NCI-H526 treated with DMSO at 0.1 percent for 48 hours (cell line): ENCODE measurements around the gene FBXO9.
A peak's percentile ranks its signal among the peaks of the same experiment; 100 is the strongest.

Experiments used
- DNase-seq: peaks from one replicate; lab custom pipeline; 2025; lab: John Stamatoyannopoulos, UW

Gene FBXO9

GRCh38 chr6:53095270-53095669, 30.1 kb downstream of the FBXO9 start:
- no peak for DNase-seq

GRCh38 chr6:53095716-53096115, 30.5 kb downstream of the FBXO9 start:
- DNase-seq = no peak

GRCh38 chr6:53100561-53100960, 35.4 kb downstream of the FBXO9 start:
- DNase-seq = no peak

GRCh38 chr6:53101006-53101405, 35.8 kb downstream of the FBXO9 start:
- DNase-seq = no peak

GRCh38 chr6:53103993-53104675, 38.9 kb downstream of the FBXO9 start:
- DNase-seq = peak; percentile 18

DNA sequence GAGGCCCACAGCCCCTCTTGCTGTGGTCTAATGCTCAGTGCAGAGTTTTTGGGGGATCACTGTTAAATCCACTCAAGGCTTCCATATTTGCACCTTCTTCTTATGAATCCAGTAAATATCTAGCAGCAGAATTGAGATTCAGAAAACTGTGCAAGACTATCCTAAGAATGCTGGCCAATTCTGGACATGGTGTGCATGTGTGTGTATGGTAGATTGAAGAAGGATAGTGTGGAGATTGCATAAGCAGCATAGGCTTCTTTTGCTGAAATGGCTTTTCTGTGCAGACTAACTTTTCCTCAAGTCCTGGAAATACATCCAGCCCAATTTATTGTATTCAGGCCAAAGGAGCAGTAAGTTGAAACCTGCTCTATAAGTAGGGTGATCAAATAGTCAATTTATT, 39.7 kb downstream of the FBXO9 start:
- DNase-seq = no peak

- no peak for DNase-seq
These were observed 41.9 kb downstream of the FBXO9 start for GRCh38 chr6:53107091-53107490.

DNA sequence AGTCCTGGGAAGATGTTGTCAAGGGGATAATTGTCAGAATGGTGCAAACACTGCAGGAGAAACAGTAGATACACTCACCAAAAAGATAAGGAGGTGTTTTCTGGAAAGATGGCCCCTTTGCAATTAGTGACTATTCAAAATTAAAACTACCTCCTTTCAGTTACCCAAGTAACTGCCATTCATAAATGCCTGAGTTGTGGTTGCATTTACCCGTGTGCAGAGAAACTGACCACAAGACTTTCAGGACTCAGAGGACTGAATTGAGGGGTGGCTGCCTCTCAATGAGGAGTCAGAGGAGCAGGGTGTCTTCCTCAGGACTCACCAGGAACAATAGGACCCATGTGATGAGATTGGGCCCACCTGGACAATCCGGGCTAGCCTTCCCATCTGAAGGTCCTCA, 44.4 kb downstream of the FBXO9 start:
- no peak for DNase-seq

DNA sequence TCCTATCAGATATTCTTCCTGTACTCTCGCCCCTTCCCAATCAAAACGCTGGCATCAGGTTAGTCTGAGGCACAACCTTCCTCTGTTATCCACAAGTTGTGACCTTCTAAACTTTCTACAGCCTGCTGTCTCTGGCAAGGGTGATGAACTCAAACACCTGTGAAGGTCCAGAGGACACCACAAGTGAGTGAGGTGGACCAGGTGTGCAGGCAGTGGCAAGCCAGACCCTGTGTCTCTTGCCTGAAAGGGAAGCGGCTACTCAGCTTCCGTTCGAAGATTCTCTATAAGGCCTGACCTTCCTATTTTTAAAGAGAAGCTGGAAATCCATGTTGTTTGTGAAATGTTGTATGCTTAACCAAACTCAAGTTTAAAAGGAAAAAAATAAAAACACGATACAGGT, 46.7 kb downstream of the FBXO9 start:
- DNase-seq = no peak

DNA sequence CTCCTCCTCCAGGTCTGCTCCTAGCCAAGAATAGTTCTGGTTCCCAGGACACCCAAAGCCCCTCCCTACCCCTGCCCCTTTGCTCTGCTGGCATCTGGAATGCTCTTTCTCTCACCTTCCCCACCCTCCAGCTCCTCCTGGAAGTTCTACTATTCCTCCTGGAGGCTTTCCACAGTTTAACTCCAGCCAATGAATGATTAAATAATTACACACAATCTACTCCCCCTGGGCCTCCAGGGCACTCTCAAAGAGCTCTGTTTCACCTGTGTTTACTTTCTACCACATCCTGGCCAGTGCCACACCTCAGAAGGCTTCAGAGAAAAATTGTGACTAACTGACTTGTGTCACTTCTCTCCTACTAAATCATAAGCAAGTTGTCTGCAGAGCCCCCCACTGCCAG, 47.2 kb downstream of the FBXO9 start:
- peak; percentile 75 for DNase-seq

- DNase-seq = peak; percentile 22
These were observed 47.7 kb downstream of the FBXO9 start for GRCh38 chr6:53112871-53113270.

- DNase-seq = no peak
These were observed 48.5 kb downstream of the FBXO9 start for GRCh38 chr6:53113742-53114141.

DNA sequence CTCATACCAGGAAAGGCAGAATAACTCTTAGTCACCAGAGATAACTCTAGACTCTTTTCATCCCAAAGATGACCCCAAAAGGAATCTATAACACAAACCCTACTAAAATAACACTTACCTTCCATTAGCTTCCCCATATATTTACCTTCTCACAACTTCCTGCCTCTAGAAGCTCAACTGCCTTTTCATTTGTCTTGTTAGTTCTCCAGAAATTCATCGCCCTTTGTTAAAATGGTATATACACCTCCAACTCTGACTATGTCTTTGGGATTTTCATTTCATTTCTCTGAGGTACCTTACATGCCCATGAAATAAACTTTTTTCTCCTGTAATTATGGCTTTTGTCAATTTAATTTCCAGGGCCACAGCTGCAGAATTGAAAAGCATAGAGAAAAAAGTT, 49.9 kb downstream of the FBXO9 start:
- DNase-seq = no peak

DNA sequence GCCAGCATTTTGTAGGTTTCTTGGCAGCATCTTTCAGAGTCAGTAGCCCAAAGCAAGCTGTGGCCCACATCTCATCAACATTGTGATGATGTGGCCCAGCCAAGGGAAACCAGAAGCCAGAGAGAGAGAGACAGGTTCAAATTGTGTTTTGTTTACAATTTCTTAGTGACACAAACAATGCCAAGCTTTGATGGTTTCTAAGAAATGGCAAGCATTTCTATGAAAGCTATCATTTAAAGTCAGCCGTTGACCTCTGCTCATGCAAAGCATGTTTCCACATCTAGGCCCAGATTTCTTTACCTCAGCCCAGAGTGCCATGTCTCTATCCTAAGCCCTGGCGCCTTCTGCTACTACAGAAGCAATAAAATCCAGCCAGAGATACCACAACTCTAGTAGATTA, 50.5 kb downstream of the FBXO9 start:
- DNase-seq = peak; percentile 75

GRCh38 chr6:53119349-53119748, 54.1 kb downstream of the FBXO9 start:
- no peak for DNase-seq

- DNase-seq = no peak
These were observed 54.7 kb downstream of the FBXO9 start for GRCh38 chr6:53119772-53120409.

DNA sequence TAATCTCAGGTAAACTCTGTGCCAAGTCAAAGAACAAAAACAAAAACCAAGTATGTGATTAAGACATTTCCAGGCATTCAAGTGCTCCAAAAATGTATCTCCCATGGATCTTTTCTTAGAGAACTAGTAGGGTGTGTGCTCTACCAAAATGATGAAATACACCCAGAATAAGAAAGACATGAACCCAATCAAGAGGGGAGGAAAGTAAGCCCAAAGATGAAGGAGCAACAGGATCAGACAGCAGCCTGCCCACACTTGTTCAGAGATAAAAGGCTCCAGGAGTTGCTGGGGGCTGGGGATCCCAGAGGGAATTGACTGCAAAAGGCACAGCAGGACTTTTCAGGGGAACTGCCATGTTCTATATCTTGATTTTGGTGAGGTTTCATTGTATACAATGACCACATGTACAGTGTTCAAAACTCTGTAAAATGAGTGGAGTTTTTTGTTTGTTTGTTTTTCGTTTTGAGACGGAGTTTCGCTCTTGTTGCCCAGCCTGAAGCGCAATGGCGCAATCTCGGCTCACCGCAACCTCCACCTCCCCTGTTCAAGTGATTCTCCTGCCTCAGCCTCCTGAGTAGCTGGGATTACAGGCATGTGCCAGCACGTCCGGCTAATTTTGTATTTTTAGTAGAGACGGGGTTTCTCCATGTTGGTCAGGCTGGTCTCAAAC, 59.1 kb downstream of the FBXO9 start:
- DNase-seq = no peak

GRCh38 chr6:53125276-53125675, 60.1 kb downstream of the FBXO9 start:
- DNase-seq = no peak

DNA sequence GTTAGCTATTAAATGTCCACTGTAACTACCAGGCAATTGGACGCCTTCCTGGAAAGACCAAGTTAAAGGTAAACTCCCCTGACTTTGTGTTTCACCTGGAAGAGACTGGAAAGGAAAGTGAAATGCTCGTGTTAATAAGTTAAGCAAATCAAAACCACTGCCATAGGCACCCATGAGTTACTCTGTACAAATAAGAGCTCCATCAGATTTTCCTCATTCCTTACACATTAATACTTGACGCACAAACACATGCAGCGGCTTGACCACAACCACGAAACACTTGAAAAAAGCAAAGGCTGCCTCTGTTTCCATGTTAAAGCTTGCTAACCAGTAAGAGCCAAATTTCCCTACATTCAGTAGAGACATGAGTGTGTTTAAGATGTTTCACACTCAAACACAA, 63.6 kb downstream of the FBXO9 start:
- DNase-seq = no peak

- DNase-seq = no peak
These were observed 65.5 kb downstream of the FBXO9 start for GRCh38 chr6:53130569-53131290.

GRCh38 chr6:53133961-53134360, 68.8 kb downstream of the FBXO9 start:
- no peak for DNase-seq

GRCh38 chr6:53134601-53135235, 69.5 kb downstream of the FBXO9 start:
- DNase-seq = no peak
